Cerebellar nuclear complex (tissue), 1 donor: Measurements from ENCODE around the gene MRTO4.
"Not testable (repeated sequence)": the region's sequence is repeated elsewhere in the genome, so short reads cannot be mapped to it uniquely, and the experiment has no call there.

ENCODE experiments used
- DNase-seq, 2 experiments: peaks; one replicate each; lab custom pipeline; 2025; lab: John Stamatoyannopoulos, UW

The MRTO4 gene

GRCh38 chr1:19251305-19252196 is at the start of gene MRTO4, which contains the start of gene EMC1:
TSS of gene MRTO4 (plus strand) at chr1:19251805. CDS start at chr1:19251836, 31 bp downstream.
TSS of gene EMC1 (minus strand) at chr1:19251524. CDS start at chr1:19251509, 15 bp downstream.
- peak in 1 of 2 experiments; percentile 31 for DNase-seq

GRCh38 chr1:19202396-19202795 is 49.2 kb upstream of the MRTO4 start:
- DNase-seq = no peak

GRCh38 chr1:19203440-19203839 is 48.2 kb upstream of the MRTO4 start:
- no peak for DNase-seq

GRCh38 chr1:19204446-19205266 is 46.9 kb upstream of the MRTO4 start:
- DNase-seq = no peak

- DNase-seq = no peak
These were observed 46.2 kb upstream of the MRTO4 start for GRCh38 chr1:19205403-19205802.

- DNase-seq = no peak
These were observed 45.8 kb upstream of the MRTO4 start for GRCh38 chr1:19205845-19206244.

- no peak for DNase-seq
These were observed 44.7 kb upstream of the MRTO4 start for GRCh38 chr1:19206947-19207346.

- no peak for DNase-seq
These were observed 42.7 kb upstream of the MRTO4 start for GRCh38 chr1:19208710-19209438.

- DNase-seq = no peak
These were observed 42.1 kb upstream of the MRTO4 start for GRCh38 chr1:19209439-19209989.

GRCh38 chr1:19209990-19210771 is 41.4 kb upstream of the MRTO4 start, which contains the start of gene UBR4:
TSS of gene UBR4 (minus strand) at chr1:19210266. CDS start at chr1:19210248, 18 bp downstream.
- peak; percentile 21 to 72 for DNase-seq

- no peak for DNase-seq
These were observed 40.6 kb upstream of the MRTO4 start for GRCh38 chr1:19210772-19211549.

GRCh38 chr1:19212167-19212566 is 39.4 kb upstream of the MRTO4 start:
- no peak for DNase-seq

GRCh38 chr1:19213580-19213979 is 38.0 kb upstream of the MRTO4 start:
- DNase-seq = no peak

- not testable (repeated sequence) for DNase-seq
These were observed 35.0 kb upstream of the MRTO4 start for GRCh38 chr1:19216585-19216984.

- no peak for DNase-seq
These were observed 32.2 kb upstream of the MRTO4 start for GRCh38 chr1:19219451-19219850.

GRCh38 chr1:19220080-19220846 is 31.3 kb upstream of the MRTO4 start:
- no peak for DNase-seq

GRCh38 chr1:19220991-19221390 is 30.6 kb upstream of the MRTO4 start:
- no peak for DNase-seq

- no peak for DNase-seq
These were observed 29.0 kb upstream of the MRTO4 start for GRCh38 chr1:19222573-19222972.
